Measurements from ENCODE around the gene SYT15.

GRCh38 chr10:46558122-46558391 is 20.9 kb upstream of the SYT15 start:
- TF ChIP-seq CTCF (IDR thresholded peaks at IDR 0.05; ENCODE audit: low read depth, low read length, poor library complexity, severe bottlenecking), result no peak
- TF ChIP-seq EZH2phosphoT487 (IDR thresholded peaks at IDR 0.05; ENCODE audit: borderline replicate concordance, low read length), result no peak
